NCI-H2196 treated with DMSO at 0.1 percent for 48 hours (cell line): Measurements from ENCODE around the gene CCDC183.
A peak's percentile ranks its signal among the peaks of the same experiment; 100 is the strongest.
"Not testable (repeated sequence)": the region's sequence is repeated elsewhere in the genome, so short reads cannot be mapped to it uniquely, and the experiment has no call there.

ENCODE experiments used
- DNase-seq: peaks from one replicate; lab custom pipeline; 2025; ENCODE audit not compliant: unreplicated experiment; lab: John Stamatoyannopoulos, UW

The CCDC183 gene

DNA sequence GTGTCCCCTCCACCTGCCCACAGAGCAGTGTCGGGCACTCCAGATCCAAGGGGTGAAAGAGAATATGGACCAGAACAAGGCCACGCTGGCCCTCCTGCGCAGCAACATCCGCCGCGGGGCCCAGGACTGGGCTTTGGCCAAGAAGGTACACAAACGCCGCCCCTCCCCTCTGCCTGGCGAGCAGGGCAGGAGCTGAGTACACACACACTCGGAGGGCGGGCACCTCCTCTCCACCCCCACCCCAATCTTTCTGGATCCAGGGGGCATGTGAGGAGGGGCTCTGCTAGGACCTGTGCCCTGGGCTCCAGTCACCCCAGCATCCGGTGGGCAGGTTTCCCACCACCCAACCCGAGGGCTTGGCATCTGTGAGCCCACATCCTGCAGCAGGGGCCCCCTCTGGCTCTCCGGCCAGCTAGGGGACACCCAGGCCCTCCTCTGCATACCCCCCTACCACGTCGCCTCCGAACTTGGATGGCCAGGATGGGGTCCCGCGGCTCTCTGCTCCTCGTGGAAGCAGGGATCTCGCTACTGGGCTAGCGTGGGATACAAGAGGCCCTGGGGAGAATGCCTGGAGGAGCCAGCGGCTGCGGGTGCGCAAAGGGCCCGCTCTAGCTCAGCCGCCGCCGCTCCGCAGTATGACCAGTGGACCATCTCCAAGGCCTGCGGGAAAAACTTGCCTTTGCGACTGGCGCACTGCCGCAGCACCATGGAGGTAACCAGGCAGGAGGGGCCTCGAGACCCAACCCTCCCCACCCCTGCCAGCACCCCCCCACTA, 3.1 kb downstream of the CCDC183 start:
- DNase-seq: peak; percentile 44

- peak; percentile 91 for DNase-seq
Measured at GRCh38 chr9:136799854-136800657, 3.9 kb downstream of the CCDC183 start.

DNA sequence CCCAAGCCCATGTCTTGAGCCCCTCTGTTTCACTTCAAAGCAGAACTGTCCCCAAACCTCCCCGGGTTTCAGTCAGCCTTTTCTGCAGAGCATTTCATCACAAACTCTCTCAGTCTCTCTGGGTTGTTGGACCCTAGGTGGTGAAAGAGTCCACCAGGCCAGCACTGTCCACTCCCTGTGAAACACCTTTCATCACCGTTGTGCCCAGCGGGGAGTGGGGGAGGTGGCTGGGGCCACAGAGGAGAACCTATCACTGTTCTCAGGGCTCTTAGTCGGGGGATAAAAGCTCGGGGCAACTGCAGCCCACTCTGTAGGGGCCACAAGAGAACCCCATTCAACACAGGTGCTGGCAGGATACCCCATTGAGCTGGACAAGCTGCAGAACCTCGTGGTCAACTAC, 6.2 kb downstream of the CCDC183 start:
- no peak for DNase-seq

DNA sequence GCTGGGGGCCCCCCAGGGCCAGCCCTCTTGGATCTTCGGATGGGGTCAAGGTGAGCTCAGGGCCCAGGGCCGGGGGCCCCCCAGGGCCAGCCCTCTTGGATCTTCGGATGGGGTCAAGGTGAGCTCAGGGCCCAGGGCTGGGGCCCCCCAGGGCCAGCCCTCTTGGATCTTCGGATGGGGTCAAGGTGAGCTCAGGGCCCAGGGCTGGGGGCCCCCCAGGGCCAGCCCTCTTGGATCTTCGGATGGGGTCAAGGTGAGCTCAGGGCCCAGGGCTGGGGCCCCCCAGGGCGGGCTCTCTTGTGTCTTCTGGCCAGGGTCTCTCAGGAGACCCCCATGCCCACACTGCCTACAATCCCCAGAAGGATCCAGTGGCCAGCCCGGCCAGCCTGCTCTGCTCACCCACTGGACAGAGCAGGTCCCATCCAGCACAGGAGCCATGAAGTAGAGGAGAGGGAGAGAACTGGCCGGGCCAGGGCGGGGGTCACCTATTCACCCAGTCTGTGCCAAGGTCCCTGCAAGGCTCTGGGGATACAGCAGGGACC, 6.9 kb downstream of the CCDC183 start:
- not testable (repeated sequence) for DNase-seq

GRCh38 chr9:136803551-136804508, 7.7 kb downstream of the CCDC183 start:
- no peak for DNase-seq

GRCh38 chr9:136804509-136805206, 8.5 kb downstream of the CCDC183 start:
- DNase-seq: no peak

DNA sequence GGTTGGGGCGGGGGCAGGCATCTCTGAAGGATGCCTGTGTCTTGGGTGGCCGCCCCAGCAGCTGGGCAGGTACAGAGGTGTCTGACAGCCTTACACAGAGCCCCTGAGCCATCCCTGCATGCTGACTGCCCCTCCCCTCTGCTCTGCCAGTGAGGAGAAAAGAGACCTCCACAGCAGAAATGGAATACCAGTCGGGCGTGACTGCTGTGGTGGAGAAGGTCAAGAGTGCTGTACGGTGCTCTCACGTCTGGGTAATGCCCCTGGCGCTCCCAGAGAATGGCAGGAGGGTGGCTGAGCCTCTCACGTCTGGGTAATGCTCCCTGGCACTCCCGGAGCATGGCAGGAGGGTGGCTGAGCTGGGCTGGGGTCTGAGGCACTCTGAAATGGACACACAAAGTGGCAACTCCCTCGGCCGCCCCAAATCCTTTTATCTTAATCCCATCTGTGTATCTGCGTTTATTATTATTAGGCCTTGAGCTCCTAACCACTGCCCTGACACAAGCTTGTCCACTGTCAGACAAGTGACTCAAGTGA, 9.1 kb downstream of the CCDC183 start:
- no peak for DNase-seq

DNA sequence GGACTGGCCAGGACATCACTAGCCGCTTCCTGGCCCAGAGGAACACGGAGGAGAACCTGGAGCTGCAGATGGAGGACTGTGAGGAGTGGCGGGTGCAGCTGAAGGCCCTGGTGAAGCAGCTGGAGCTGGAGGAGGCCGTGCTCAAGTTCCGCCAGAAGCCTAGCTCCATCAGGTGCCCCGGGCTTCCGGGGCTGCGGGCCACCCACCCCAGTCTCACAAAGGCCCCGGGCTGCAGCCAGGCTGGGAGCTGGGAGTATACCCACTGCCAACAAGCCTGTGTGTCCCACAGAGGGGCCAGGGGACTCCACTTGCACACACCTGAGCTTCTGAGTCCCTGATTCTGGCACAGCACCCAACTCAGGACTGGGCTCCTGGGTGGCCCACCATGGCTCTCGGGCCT, 9.9 kb downstream of the CCDC183 start:
- no peak for DNase-seq

DNA sequence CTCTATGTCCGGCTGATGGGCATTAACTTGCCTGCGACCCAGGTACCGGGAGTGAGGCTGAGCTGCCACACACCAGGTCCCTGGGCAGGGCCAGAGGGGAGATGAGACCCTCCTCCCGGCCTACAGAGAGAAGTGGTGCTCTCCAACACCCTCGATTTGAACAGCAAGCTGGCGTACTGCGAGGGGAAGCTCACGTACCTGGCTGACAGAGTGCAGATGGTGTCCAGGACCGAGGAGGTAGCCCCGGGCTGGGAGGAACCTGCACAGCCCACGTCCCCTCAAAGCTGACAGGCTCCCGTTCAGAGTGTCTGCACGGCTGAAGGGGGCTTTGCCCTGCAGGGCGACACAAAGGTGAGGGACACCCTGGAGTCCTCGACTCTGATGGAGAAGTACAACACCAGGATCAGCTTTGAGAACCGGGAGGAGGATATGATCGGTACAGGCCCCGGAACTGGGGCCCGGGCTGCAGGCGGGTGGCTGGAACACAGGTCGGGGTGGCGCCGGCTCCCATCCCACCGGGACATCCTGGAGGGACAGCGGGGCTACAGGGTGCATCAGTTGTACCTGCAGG, 10.6 kb downstream of the CCDC183 start:
- DNase-seq: no peak

DNA sequence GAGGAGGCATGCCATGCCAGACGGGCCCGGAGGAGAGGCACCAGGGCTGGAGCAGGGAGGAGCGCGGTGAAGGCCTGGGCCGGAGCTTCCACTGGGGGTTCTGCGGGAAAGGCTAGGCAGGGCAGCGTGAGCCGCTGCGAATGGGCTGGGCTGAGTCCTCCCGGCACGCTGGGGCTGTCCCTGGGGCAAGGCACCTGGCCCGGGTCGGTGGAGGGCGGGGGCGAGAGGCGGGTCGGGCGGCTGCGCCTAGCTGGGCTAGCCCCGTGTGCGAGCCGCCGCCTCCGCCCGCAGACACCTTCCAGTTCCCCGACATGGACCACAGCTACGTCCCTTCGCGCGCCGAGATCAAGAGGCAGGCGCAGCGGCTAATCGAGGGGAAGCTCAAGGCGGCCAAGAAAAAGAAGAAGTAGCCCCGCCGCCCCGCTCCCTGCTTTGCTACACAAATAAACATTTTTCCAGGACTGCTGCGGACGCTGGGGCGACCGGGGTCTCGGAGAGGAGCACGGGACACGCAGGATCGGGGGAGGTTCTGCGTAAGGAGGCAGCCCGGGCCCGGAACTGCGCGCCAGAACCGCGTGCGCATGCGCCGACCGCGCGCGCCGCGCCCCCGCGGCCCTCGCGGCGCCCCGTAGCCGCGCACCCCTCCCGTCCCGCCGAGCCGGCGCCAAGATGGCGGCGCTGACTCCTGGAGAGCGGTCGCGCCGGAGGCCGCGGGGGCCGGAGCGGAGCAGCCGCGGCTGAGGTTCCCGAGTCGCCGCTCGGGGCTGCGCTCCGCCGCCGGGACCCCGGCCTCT, 11.3 kb downstream of the CCDC183 start, which contains the start of gene RABL6:
Gene RABL6, plus strand, starts transcription at position 668 of the 794 bp plus-strand sequence. CDS start 249 bp downstream, outside the sequence.
- peak; percentile 40 for DNase-seq

DNA sequence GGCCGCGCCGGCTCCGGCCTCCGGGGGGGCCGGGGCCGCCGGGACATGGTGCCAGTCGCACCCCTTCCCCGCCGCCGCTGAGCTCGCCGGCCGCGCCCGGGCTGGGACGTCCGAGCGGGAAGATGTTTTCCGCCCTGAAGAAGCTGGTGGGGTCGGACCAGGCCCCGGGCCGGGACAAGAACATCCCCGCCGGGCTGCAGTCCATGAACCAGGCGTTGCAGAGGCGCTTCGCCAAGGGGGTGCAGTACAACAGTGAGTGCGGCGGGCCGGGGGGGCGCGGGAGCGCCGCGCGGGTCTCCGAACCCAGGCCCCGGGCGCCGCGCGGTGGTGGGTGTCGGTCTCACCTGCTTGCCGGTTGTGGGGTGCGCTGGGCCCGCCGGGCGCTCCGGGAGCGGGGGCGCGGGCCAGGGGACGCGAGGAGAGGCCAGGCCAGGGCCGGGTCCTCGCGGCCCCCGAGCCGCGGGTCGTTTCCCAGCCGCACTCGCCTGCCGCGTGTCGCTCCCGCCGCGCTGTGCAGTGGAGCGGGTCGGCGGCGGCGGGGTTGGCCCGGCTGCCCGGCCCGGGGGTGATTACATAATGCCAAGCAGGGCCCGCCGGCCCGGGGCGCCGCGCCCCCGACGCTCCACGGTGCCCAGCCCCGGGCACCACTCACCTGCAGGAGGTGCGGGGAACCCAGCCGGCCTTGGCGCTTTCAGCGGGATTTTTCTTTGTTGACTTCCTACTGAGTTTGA, 12.1 kb downstream of the CCDC183 start:
- no peak for DNase-seq

DNA sequence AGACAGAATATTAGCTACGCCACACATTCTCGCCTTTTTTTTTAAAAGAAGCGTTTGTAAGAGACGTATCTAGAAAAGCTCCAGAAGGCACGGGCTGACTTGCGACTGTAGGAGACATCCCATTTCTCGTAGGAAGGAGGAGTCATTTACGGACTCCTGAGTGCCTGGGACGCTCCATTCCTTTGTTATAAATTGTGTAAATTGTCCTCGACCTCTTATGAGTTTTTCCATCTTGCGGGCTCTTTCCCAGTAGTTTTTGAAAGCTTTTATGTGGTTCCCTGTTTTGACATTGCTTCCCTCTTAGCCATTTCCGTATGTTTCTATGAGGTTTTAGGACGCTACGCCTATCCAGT, 12.6 kb downstream of the CCDC183 start:
- DNase-seq: no peak

DNA sequence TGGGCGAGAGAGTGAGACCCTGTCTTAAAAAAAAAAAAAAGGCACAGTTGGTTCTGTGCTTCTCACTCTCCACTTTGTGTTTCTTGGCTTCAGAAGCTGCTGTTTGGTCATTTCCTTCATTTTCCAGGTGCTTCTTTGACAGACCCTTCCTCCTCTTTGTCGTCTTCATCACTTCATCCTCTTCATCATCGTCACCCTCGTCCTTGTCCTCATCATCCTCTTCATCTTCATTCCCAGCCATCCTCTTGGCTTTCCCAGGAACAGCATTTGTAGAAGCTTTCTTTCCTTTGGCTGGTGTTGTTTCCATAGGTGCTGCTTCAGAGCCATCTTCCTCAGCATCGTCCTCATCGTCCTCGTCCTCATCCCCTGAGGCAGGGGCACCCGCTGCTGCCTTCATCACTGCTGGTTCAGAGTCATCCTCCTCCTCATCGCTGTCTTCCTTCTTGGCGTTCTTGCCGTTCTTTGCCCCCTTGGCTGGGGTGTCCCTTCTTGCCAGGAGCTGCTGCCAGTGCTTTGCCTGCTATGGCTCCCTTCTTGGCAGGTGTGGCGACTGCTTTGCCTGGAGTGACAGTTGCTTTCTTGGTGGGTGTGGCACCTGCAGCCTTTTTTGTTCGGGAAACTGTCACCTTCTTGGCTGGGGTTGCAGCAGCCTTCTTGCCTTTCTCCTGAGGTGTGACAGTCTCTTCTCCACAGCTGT, 18.7 kb downstream of the CCDC183 start:
- no peak for DNase-seq

DNA sequence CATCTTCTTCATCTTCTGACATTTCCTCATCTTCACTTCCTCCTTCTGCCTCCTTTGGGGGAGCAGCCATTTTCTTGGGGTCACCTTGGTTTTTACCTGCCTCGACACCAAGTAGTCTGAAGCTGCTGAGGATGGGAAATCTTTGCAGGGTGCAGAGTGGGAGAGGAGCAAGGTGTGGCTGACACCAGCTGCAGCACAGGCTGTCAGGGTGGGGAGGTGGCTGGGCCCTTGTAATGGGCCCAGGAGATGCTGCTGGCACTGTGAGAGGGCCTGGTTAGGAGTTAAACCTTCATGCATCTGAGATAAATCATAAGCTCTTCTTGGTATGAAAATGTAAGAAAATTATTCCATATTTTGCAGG, 19.3 kb downstream of the CCDC183 start:
- no peak for DNase-seq

DNA sequence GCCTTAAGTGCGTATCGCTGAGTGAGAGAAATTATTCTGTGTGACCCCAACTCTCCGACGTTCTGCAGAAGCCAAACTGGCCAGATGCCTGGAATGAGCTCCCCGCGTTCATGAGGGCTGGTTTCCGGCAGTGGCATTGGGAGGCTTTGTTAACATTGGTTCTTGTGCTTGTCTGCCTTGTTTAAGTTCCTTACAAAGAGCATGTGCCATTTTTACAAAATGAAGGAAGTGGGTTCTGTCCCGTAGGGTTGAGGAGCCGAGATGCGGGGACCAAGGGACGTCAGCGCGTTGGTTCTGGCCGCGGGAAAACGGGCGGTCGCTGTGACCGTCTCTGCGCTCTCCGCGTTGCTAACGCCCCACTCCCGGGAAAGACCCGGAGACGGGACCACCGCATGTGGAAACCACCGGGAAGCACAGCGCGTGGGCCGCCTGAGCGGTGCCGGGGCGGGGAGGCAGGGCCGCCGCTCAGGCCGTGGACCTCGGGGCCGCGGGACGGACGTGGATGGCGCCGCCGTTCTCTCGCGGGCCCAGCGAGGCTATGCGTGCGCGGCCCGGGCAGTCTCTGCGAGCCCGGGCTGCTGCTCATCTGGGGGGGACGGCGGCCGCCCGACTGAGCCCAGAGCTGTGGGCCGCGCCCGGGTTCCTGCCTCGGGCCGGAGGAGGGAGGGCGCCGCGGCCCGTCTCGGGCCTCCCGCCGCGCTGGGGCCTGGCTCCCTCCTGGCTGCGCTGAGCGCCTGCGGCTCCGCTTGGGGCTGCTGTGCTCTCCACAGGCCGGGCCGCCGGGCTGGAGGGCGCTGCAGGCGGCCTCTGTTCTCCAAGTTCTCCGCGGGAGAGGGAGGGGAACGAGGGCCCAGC, 25.1 kb downstream of the CCDC183 start:
- DNase-seq: no peak

- no peak for DNase-seq
Measured at GRCh38 chr9:136821826-136822544, 25.8 kb downstream of the CCDC183 start.
